Measurements from ENCODE around the gene SLC16A5. TPM values are rescaled to one million over a fixed set of nuclear protein-coding genes. Genes with fewer than 3 reads are reported as not detected.

The SLC16A5 gene
- total RNA-seq, 2 experiments from 2014 or later, result 11.4 to 12.2 TPM

DNA sequence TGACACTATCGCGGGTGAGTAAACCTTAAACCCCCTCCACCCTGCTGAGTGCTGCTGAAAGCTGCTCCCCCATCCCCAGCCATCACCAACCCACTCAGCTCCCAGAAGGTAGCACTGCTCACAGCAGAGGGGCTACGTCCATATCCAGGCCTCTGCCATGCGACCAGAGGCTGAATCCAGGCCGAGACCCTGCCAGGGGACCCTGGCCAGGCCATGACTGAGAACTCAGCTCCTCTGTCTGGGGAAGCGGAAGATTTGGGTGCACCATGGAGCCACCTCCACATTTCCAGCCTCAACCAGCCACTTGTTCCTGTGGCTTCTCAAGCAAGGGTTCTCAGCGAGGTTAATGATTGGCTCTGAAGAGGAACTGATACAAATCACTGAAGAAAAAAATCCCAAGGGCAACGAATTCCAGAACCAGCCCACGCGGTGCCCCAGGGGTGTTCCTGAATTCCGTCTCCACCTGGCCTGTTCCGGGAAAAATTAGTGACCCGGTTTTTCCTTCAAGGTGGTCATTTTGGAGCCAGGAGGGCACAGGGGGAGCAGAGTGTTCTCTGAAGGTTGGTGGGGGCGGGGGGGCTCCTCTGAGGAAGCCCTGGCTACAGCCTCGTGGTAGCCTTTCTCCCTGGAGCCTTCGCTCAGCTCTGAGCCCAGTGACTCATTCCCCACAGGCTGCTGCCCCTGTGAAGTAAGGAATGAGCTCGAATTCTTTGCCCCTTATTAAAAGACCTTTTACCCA is 9.3 kb upstream of the SLC16A5 start:
- Mint-ChIP-seq H3K36me3 (ENCODE audit: low read depth) (no peaks in the 10 kb centered on the region), H3K27me3 (no peaks in the 10 kb centered on the region), H3K27ac (no peak overlapping the region), H3K4me3 (no peak overlapping the region), H3K9me3 (no peaks in the 10 kb centered on the region), H3K4me1 (peaks cover 28% of the 10 kb centered on the region)
- DNase-seq, result no peak
- ChIA-PET POLR2A (interaction anchor here (0.6 kb wide), 1 partner anchor 19 kb away, joined by 6 read pairs; no protein-coding TSS in a partner anchor), CTCF (interaction anchor here (0.6 to 1.5 kb wide), 4 partner anchors 9 to 38 kb away, joined by 3 to 7 read pairs (median 4); partner anchors contain the start of gene SLC16A5)

GRCh38 chr17:75079023-75079373 is 8.8 kb upstream of the SLC16A5 start:
- no peaks in the 10 kb centered on the region for H3K9me3 Mint-ChIP-seq
- ChIA-PET POLR2A (interaction anchor here (0.6 kb wide), 1 partner anchor 19 kb away, joined by 6 read pairs; no protein-coding TSS in a partner anchor), CTCF (interaction anchor here (0.6 to 1.5 kb wide), 2 partner anchors 9 to 35 kb away, joined by 3 to 7 read pairs; partner anchors contain the start of gene SLC16A5)
- H3K4me3 Mint-ChIP-seq, result no peak overlapping the region
- no peaks in the 10 kb centered on the region for H3K27me3 Mint-ChIP-seq
- DNase-seq, result no peak
- peaks cover 32% of the 10 kb centered on the region for H3K4me1 Mint-ChIP-seq
- no peaks in the 10 kb centered on the region for H3K36me3 Mint-ChIP-seq (ENCODE audit: low read depth)
- H3K27ac Mint-ChIP-seq, result no peak overlapping the region

DNA sequence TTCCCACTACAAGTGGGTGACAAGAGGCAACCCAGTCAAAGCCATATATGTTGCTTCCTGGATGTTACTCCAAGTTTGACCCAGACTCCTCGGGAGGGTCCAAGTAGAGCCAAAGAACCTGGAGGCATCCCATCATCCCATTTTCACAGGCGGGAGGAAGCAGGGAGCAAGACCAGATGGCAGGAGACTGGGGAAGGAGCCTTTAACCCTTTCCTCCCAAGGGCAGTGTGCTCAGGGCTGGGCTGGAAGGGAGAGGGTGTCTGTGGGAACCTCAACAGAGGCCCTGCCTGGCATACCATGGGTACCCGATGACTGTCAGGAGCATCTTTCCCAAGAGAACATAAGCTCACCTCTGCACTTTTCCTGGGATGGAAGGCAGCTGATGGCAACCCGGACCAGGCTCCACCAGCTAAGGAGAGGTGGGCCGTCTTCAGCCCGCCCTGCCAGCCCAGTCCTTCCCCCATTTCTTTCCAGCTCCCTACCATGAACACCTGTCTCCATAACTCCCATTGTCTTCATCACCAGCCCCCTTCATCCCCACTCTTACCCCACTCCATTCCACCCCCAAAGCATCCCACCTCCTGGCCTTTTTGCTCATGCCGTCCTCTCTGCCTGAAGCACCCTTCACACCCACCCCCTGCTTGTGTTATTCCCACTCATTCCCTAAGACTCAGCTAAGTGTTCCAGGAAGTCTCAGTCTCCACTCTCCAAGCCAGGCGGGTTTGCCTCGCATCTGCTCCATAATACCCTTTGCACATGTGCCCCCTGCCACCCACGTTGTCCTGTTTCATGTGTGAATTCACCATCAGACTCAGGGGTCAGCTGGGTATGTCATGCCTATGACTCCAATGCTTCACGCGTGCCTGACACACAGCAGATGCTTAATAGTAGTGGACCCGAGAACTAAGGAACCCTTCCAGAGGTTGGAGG is 5.9 kb upstream of the SLC16A5 start:
- CTCF ChIA-PET, result interaction anchor here (0.6 to 1.3 kb wide), 3 partner anchors 33 to 90 kb away, joined by 3 read pairs; no protein-coding TSS in a partner anchor
- no peaks in the 10 kb centered on the region for H3K27me3 Mint-ChIP-seq
- no peaks in the 10 kb centered on the region for H3K36me3 Mint-ChIP-seq (ENCODE audit: low read depth)
- H3K27ac Mint-ChIP-seq, result no peak overlapping the region
- H3K4me1 Mint-ChIP-seq, result peaks cover 44% of the 10 kb centered on the region
- H3K9me3 Mint-ChIP-seq, result no peaks in the 10 kb centered on the region
- DNase-seq, result no peak
- POLR2A ChIA-PET, result interaction anchor here (0.6 kb wide), 1 partner anchor 22 kb away, joined by 5 read pairs; no protein-coding TSS in a partner anchor
- no peak overlapping the region for H3K4me3 Mint-ChIP-seq

- CTCF ChIA-PET, result no interaction called here
- POLR2A ChIA-PET, result no interaction called here
- Mint-ChIP-seq H3K4me3 (no peak overlapping the region), H3K27ac (no peak overlapping the region), H3K4me1 (peaks cover 47% of the 10 kb centered on the region), H3K9me3 (no peaks in the 10 kb centered on the region), H3K36me3 (ENCODE audit: low read depth) (no peaks in the 10 kb centered on the region), H3K27me3 (no peaks in the 10 kb centered on the region)
- no peak for DNase-seq
These were observed 5.1 kb upstream of the SLC16A5 start for GRCh38 chr17:75082683-75083082.

GRCh38 chr17:75084039-75084660 is 3.6 kb upstream of the SLC16A5 start:
- Mint-ChIP-seq H3K4me1 (peaks cover 46% of the 10 kb centered on the region), H3K27ac (peak overlapping the region; percentile 26), H3K9me3 (no peaks in the 10 kb centered on the region), H3K4me3 (no peak overlapping the region), H3K36me3 (ENCODE audit: low read depth) (no peaks in the 10 kb centered on the region), H3K27me3 (no peaks in the 10 kb centered on the region)
- ChIA-PET POLR2A (interaction anchor here (0.7 kb wide), 1 partner anchor 49 kb away, joined by 6 read pairs; no protein-coding TSS in a partner anchor), CTCF (interaction anchor here (0.7 to 1.3 kb wide), 4 partner anchors 11 to 20 kb away, joined by 3 read pairs; no protein-coding TSS in a partner anchor)
- DNase-seq, result peak; percentile 45

DNA sequence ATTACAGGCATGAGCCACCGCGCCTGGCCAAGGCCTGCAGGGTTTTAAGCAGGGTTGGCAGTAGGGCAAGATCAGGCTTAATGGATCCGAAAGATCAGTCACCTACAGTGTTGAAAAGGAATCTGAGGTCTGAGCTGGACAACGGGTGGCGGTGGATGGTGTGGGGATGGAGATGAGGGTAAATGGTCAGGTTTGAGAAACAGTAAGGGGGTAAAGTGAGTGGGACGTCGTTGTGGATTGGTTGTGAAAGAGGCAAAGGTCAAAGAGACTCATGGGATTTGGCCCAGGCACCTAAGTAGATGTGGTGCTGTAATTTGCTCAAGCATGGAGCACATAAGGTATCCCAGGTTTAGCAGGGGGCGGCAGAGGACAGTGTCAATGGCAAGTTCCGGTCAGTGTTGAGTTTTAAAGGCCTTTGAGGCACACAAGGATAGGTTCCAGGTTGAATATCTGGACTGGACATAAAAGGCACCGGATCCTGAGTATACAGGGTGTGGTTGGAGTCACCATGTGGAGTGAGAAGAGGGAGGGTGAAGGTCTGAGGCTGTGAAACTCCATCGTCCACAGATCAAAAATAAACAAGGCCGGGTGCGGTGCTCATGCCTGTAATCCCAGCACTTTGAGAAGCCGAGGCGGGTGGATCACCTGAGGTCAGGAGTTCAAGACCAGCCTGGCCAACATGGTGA is 1.1 kb upstream of the SLC16A5 start:
- no peaks in the 10 kb centered on the region for H3K36me3 Mint-ChIP-seq (ENCODE audit: low read depth)
- H3K4me3 Mint-ChIP-seq, result peak overlapping the region; percentile 77
- DNase-seq, result no peak
- H3K4me1 Mint-ChIP-seq, result peaks cover 57% of the 10 kb centered on the region
- ChIA-PET CTCF (interaction anchor here (0.6 to 2.2 kb wide), 4 partner anchors 8 to 361 kb away, joined by 3 to 7 read pairs (median 4); no protein-coding TSS in a partner anchor), POLR2A (interaction anchor here (0.6 kb wide), 1 partner anchor 85 kb away, joined by 6 read pairs; no protein-coding TSS in a partner anchor)
- no peaks in the 10 kb centered on the region for H3K9me3 Mint-ChIP-seq
- H3K27me3 Mint-ChIP-seq, result no peaks in the 10 kb centered on the region
- peak overlapping the region; percentile 89 for H3K27ac Mint-ChIP-seq

DNA sequence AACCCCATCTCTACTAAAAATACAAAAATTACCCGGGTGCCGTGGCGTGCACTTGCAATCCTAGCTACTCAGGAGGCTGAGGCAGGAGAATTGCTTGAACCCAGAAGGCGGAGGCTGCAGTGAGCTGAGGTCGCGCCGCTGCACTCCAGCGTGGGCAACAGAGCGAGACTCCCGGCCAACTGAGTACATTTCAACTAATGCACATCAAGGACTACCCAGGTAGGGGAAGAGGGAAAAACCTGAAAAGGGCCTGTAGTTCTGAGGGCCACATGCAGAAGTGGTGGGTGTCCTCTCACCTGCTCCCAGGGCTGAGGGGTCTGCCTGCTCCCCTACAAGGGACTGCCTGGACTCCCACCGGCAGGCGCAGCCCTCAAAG is 584 bp upstream of the SLC16A5 start:
- ChIA-PET CTCF (interaction anchor here (0.6 to 2.2 kb wide), 7 partner anchors 8 to 361 kb away, joined by 3 to 7 read pairs (median 5); no protein-coding TSS in a partner anchor), POLR2A (no interaction called here)
- H3K9me3 Mint-ChIP-seq, result no peaks in the 10 kb centered on the region
- no peaks in the 10 kb centered on the region for H3K27me3 Mint-ChIP-seq
- peak overlapping the region; percentile 89 for H3K27ac Mint-ChIP-seq
- H3K4me1 Mint-ChIP-seq, result peaks cover 61% of the 10 kb centered on the region
- no peaks in the 10 kb centered on the region for H3K36me3 Mint-ChIP-seq (ENCODE audit: low read depth)
- no peak for DNase-seq
- H3K4me3 Mint-ChIP-seq, result peak overlapping the region; percentile 77

- Mint-ChIP-seq H3K36me3 (ENCODE audit: low read depth) (no peaks in the 10 kb centered on the region), H3K27me3 (no peaks in the 10 kb centered on the region), H3K4me1 (peaks cover 61% of the 10 kb centered on the region), H3K27ac (peak overlapping the region; percentile 86), H3K9me3 (no peaks in the 10 kb centered on the region), H3K4me3 (peak overlapping the region; percentile 78)
- DNase-seq, result no peak
- ChIA-PET POLR2A (interaction anchor here (0.5 kb wide), 1 partner anchor 76 kb away, joined by 3 read pairs; no protein-coding TSS in a partner anchor), CTCF (interaction anchor here (0.6 to 2.2 kb wide), 11 partner anchors 10 to 511 kb away, joined by 3 to 10 read pairs (median 4); no protein-coding TSS in a partner anchor)
These were observed 987 bp downstream of the SLC16A5 start for GRCh38 chr17:75088465-75089417.

DNA sequence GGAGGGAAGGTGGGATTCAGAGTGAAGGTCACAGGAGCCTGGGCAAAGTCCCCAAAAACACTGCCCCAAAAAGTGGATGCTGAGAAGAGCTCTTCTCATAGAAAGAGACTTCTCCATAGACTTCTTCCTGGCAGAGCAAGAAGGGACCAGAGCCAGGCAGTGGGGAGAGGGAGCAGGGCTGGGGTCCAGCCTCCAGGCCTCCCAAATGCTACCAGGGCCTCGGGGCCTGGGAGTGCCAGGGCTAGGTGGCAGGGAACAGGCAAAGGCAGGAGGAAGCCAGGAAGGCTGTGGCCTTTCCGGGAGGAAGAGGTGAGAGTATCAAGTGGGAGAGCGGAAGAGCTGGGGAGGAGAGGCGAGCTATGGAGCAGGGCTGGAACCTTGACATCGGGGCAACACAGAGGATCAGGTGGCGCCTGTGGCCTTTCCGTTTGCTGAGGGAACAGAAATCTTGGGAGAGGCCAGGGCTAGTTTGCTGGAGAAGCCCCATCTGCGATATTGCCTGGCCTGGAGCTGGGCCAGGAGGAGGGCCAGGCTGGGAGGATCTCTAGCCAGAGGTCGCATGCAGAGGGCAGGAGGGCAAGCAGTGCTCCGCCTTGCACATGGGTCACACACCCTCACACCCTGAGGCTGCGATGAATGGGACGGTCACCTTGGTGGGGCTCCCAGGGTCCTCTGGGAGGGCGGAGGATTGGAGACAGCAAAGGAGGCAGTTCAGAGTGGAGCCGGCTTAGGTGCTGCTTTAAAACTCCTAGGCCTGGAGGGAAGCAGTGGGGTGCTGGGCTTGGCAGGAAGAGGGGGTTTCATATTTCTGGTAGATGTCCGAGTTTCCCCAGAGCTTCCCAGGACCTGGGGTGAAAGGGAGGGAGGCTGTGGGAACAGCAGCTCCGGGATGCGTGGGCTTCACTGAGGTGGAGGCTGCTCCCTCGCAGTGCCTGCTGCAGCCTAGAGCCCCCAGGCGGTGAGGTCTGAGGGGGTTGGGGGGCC is 3.4 kb downstream of the SLC16A5 start:
- H3K36me3 Mint-ChIP-seq (ENCODE audit: low read depth), result no peaks in the 10 kb centered on the region
- peaks cover 53% of the 10 kb centered on the region for H3K4me1 Mint-ChIP-seq
- DNase-seq, result no peak
- H3K27me3 Mint-ChIP-seq, result no peaks in the 10 kb centered on the region
- no peak overlapping the region for H3K4me3 Mint-ChIP-seq
- CTCF ChIA-PET, result interaction anchor here (1.0 to 2.7 kb wide), 2 partner anchors 14 to 26 kb away, joined by 3 to 11 read pairs; no protein-coding TSS in a partner anchor
- POLR2A ChIA-PET, result no interaction called here
- peak overlapping the region; percentile 59 for H3K27ac Mint-ChIP-seq
- no peaks in the 10 kb centered on the region for H3K9me3 Mint-ChIP-seq

DNA sequence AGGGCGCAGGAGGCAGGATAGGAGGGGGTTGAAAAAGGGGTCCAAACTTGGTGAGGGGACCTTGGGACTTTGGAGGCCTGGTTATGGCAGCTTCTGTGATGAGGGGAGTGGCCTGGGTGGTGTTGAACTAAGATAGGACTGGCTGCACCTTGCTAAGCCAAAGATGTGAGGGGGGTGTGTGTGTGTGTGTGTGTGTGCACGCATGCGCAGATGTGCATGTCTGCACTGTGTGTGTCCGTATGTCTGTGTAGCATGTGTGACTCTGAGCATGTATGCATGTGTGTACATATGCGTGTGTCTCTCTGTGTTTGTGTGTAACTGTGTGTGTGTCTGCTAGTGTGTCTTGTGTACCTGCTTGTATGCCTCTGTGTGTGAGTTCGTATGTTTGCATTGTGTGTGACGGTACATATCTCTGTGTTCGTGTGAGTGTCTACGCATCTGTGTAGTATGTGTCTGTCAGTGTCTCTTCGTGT is 4.1 kb downstream of the SLC16A5 start:
- no peak for DNase-seq
- H3K27ac Mint-ChIP-seq, result peak overlapping the region; percentile 3
- H3K9me3 Mint-ChIP-seq, result no peaks in the 10 kb centered on the region
- H3K36me3 Mint-ChIP-seq (ENCODE audit: low read depth), result no peaks in the 10 kb centered on the region
- ChIA-PET POLR2A (no interaction called here), CTCF (interaction anchor here (2.7 kb wide), 1 partner anchor 13 kb away, joined by 11 read pairs; no protein-coding TSS in a partner anchor)
- H3K4me3 Mint-ChIP-seq, result no peak overlapping the region
- H3K27me3 Mint-ChIP-seq, result no peaks in the 10 kb centered on the region
- H3K4me1 Mint-ChIP-seq, result peaks cover 47% of the 10 kb centered on the region
